NCI-H446 treated with DMSO at 0.1 percent for 48 hours (cell line): ENCODE measurements around the gene DOK1.
"Not testable (repeated sequence)": the region's sequence is repeated elsewhere in the genome, so short reads cannot be mapped to it uniquely, and the experiment has no call there.

Experiments
- DNase-seq: peaks from one replicate; lab custom pipeline; 2025; lab: John Stamatoyannopoulos, UW

DOK1 gene

GRCh38 chr2:74548900-74549826 lies 5.4 kb upstream of the DOK1 start:
- no peak for DNase-seq

DNA sequence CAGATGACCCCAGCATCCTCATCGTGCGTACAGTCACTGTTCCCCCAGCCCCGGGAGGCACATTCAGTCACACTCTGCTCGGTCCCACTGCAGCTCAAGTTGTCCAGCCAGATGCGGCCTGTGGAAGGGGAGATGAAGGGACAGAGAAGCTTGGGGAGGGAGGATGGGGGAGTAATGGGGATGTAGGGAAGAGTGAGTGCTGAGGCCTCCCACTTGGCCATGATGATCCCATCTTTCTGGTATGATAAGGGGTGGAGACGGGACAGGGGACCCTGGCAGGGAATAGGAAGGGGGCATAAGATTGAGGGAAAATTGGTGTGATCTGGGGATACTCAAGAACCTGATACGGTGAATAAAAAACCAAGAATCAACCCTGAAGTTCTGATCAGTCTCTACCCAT lies 4.3 kb upstream of the DOK1 start:
- DNase-seq, result no peak

DNA sequence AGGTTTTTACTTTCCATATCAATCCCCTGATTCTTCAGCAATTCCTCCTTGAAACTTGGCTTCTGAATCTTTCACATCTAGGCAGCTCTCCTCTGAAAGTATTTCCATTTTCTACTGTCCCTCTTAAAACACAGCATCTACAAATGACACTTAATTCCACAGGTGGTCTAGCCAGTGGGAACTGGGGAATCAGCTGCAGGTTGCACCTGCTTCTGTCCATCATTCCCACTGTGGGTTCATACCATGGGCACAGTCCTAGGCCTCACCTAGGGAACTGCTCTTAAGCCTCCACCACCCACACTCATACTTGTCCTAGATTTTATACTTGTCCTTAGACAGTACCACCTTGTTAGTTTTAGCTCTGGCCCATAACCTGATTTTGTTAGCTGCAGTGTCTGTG lies 3.0 kb upstream of the DOK1 start:
- no peak for DNase-seq

- no peak for DNase-seq
These were observed 2.3 kb upstream of the DOK1 start for GRCh38 chr2:74551942-74552913.

DNA sequence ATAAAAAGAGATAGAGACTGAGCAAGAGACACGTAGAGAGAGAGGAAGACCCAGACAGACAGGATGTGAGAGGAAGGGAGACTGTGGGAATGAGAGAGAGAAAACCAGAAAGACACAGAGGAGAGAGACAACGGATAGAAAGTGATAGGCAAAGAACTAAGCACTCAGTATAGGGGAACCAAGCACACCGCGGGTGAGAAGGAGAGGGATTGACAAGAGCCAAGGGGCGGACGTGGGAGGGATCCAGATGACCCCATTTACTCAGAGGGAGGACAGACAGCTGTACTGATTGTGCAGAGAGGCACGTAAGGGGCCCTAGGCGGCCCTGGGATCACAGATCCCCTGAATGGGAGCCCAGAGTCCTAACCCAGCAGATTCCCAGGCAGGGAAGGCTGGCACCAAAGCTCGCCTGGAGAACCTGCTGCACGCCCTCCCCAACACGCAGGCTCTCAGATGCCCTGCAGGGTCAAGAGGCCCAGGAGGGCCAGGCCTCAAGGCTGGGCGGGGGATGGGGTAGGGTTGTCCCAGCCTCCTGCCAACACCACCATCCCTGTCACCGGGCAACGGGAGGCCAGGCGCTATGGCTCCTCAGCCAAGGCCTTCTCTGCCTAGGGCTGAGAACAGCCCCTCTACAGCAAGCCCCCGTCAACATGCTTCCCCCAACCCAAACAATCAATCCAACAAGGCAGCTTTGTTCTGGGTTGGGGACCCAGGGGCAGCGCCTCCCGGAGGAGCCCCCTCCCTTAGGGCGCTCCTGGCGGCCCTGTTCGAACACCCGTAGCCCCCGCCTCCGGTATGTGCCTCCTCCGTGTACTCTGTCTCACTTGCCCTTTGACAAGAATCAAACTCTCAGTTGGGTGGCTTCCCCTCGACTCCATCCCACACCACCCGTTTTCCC lies 1.4 kb upstream of the DOK1 start:
- no peak for DNase-seq

DNA sequence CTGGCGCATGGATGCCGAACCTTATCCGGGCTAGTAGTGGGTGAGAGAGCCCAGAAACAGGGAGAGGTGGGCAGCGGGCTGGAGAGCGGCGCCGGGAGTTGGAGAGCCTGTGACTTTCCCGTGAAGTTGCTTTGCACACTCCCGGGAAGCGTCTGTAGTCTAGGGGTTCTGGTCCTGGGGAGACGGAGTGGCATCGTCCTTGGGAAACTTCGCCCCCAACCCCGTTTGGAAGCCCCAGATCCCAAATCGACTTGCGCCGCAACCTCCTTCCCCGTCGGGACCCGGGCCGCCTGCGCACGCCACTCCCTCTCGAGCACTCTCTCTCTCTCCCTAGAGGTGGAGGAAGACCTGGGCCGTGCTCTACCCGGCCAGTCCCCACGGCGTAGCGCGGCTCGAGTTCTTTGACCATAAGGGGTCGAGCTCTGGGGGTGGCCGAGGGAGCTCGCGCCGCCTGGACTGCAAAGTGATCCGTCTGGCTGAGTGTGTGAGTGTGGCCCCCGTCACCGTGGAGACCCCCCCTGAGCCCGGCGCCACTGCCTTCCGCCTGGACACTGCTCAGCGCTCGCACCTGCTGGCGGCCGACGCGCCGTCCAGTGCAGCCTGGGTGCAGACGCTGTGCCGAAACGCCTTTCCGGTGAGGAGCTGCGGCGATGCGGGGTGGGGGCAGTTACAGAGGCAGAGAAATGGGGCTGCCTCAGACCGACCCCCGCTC lies 456 bp downstream of the DOK1 start:
- no peak for DNase-seq

DNA sequence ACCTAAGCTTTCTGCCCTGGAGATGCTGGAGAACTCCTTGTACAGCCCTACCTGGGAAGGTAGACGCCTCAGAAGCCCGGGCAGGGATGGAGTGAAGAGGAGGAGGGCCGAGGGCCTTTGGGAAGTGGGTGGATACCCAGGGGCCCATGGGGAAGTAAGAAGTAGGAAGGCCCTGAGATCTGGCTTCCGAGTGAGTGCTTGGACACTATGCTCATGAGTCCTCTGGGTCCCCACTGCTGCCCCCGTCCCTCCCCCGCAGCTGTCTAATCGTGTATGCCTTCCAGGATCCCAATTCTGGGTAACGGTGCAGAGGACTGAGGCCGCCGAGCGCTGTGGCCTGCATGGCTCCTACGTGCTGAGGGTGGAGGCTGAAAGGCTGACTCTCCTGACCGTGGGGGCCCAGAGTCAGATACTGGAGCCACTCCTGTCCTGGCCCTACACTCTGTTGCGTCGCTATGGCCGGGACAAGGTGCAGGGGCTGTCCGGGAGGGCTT lies 1.1 kb downstream of the DOK1 start:
- no peak for DNase-seq

DNA sequence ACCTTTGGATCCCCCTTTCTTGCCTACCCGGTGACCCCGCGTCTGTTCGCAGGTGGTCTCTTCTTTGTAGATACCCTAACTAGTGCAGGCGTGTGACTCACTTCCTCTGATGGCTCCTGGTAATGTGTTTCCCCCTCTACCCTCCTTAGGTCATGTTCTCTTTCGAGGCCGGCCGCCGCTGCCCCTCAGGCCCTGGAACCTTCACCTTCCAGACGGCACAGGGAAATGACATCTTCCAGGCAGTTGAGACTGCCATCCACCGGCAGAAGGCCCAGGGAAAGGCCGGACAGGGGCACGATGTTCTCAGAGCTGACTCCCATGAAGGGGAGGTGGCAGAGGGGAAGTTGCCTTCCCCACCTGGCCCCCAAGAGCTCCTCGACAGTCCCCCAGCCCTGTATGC lies 1.6 kb downstream of the DOK1 start:
- DNase-seq, result no peak

GRCh38 chr2:74556831-74557370 lies 2.4 kb downstream of the DOK1 start:
- no peak for DNase-seq

DNA sequence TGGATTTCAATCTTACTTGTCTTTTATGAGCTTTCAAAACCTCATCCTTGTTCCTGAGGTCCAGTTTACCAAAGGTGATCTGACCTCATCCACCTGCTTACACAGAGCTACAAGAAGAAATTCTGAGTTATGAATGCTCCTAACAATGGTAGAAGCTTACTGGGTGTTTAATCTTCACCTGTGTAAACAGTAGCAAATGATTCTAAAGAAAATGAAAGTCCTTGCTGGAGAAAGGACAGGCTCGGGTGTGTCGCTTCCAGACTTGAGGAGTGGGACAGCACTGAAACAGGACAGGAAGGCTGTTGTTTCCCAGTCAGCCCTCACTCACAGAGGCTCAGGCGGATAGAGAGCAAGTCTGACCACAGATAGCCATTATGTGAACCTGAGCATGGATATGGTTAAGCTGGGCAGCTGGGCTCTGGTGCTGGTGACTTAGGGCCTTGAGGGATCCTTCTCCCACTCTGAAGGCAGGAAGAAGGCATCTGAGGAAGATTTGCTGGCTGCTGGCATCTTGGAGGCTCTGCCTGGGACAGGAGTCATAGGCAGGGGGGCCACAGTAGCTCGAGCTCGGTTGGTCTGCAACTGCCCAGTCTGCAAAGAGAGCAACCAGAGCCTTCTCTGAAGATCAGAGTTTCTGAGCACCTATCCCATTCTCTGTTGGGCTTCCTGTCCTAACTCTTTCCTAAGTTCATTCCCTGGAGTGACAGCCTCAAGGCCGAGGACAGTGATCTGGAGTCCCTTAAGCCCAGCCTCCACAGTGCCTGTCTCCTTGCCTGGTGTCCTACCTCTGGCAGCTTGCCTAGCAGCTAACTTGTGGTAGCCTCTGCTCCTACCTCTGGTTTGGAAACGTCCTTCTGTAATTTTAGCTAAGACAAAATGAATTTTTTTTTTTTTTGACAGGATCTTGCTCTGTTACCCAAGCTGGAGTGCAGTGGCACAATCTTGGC lies 4.0 kb downstream of the DOK1 start:
- no peak for DNase-seq

GRCh38 chr2:74559912-74560311 lies 5.4 kb downstream of the DOK1 start:
- no peak for DNase-seq

DNA sequence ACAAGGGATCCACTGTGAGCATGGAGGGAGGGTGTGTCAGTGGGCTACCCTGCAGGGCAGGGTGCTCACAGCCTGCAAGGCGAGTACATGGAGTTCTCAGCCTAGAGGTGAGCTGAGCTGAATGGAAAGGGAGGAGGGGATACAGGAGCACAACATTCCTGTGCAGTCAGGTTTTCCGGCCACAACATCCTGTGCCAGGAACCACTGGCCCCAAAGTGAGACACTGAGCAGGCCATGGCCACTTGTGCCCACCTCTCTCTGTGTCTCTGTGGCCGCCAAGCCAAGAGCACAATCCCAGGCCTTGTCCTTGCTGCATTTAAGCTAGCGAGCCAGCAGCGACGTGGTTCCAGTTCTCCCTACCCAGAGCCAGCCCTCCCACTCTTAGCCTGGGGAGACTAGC lies 6.1 kb downstream of the DOK1 start:
- no peak for DNase-seq

- DNase-seq, result not testable (repeated sequence)
These were observed 6.5 kb downstream of the DOK1 start for GRCh38 chr2:74561022-74561421.

GRCh38 chr2:74562126-74562775 lies 7.7 kb downstream of the DOK1 start:
- DNase-seq, result no peak

- DNase-seq, result no peak
These were observed 9.7 kb downstream of the DOK1 start for GRCh38 chr2:74564222-74564621.

DNA sequence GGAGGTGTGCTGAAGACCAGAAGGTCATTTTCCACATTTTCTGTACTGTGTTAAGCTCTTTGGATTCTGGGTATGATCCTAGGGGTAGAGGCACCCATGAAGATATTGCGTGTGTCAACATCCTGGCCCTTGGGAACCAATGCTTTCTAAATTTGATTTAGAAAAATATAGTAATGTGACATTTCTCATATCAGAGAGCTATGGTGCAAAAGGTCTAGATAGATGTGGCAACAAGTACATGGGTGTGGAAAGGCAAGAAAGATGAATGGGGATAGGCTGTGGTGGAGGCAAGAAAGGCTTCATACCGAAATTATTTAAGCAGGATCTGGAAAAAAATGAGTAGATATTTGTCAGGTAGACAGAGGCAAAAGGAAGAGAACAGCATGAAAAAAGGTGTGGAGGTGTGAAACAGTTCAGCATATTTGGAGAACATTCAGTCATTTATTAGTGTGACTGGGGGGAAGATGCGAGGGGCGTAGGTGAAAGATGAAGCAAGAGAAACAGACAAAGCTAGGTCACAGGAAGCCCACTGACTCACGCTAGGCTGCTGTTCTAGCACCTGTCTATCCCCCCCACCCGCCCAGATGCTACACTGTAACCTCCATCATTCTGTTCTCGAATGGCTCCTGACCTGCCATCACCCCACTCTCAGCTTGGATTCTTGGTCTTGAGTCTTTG lies 11.7 kb downstream of the DOK1 start:
- DNase-seq, result no peak

DNA sequence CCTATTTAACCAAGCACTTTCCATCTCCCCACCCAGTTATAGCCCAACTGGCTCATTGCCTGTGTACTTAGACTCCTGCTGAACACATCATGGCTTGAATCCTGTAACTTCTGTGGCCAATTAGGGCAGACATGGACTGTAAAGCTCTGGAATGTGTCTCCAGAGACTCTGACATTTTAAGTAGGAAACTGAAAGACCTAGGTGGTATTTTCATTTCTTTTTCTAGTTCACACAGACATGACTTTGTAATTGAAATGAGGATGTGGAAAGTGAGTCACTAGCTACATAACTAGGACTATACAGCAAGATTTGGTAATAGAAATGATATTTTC lies 12.2 kb downstream of the DOK1 start:
- no peak for DNase-seq

GRCh38 chr2:74567881-74568280 lies 13.4 kb downstream of the DOK1 start:
- DNase-seq, result no peak

- no peak for DNase-seq
These were observed 15.2 kb downstream of the DOK1 start for GRCh38 chr2:74569686-74570085.
